ENCODE results near the gene AKAP12.

The AKAP12 gene

DNA sequence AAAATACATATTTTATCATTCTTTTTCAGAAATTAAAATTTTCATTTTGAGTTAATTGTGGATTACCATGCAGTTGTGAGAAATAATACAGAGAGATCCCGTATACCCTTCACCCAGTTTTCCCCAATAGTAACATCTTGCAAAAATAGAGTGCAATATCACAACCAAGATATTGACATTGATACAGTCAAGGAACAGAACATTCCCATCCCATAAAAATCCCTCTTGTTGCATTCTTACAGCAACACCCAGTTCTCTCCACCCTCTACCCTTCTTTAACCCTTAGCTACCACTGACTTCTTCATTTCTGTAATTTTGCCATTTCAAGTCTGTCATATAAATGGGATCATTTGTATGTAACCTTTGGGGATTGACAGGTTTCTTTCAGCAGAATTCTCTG lies 6.9 kb upstream of the AKAP12 start:
- H3K4me2 ChIP-seq (ENCODE audit: low read depth, low read length, poor library complexity, severe bottlenecking): no peak overlapping the region
- H2AFZ ChIP-seq (ENCODE audit: low read length): no peak overlapping the region
- H3K36me3 ChIP-seq (ENCODE audit: insufficient read depth, low read length): no peaks in the 10 kb centered on the region
- no peak overlapping the region for H3K9ac ChIP-seq (ENCODE audit: low read depth, low read length, poor library complexity, severe bottlenecking)
- TF ChIP-seq EZH2phosphoT487 (IDR thresholded peaks at IDR 0.05; ENCODE audit: borderline replicate concordance): no peak
- TF ChIP-seq, protein P1, sequence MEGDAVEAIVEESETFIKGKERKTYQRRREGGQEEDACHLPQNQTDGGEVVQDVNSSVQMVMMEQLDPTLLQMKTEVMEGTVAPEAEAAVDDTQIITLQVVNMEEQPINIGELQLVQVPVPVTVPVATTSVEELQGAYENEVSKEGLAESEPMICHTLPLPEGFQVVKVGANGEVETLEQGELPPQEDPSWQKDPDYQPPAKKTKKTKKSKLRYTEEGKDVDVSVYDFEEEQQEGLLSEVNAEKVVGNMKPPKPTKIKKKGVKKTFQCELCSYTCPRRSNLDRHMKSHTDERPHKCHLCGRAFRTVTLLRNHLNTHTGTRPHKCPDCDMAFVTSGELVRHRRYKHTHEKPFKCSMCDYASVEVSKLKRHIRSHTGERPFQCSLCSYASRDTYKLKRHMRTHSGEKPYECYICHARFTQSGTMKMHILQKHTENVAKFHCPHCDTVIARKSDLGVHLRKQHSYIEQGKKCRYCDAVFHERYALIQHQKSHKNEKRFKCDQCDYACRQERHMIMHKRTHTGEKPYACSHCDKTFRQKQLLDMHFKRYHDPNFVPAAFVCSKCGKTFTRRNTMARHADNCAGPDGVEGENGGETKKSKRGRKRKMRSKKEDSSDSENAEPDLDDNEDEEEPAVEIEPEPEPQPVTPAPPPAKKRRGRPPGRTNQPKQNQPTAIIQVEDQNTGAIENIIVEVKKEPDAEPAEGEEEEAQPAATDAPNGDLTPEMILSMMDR (conservative IDR thresholded peaks at IDR 0.05; ENCODE audit: low read length): no peak
- H3F3A ChIP-seq (ENCODE audit: low read depth): no peaks in the 10 kb centered on the region
- no peaks in the 10 kb centered on the region for H3K27me3 ChIP-seq (ENCODE audit: insufficient read depth, low read length, poor library complexity, severe bottlenecking)
- peaks cover 10% of the 10 kb centered on the region for H3K4me1 ChIP-seq (ENCODE audit: insufficient read depth, low read length, poor library complexity, severe bottlenecking)
- H4K20me1 ChIP-seq (ENCODE audit: insufficient read depth, low read length, poor library complexity, severe bottlenecking): no peaks in the 10 kb centered on the region
- no peaks in the 10 kb centered on the region for H3K9me3 ChIP-seq (ENCODE audit: insufficient read depth, low read depth, low read length)
- no peaks in the 10 kb centered on the region for H3K9me2 ChIP-seq (replicated peaks; ENCODE audit: low read depth, low read length)
- no peak overlapping the region for H3K4me3 ChIP-seq (ENCODE audit: low read length, poor library complexity, severe bottlenecking)
- no peaks in the 10 kb centered on the region for H3K79me2 ChIP-seq (ENCODE audit: insufficient read depth, low read length)

DNA sequence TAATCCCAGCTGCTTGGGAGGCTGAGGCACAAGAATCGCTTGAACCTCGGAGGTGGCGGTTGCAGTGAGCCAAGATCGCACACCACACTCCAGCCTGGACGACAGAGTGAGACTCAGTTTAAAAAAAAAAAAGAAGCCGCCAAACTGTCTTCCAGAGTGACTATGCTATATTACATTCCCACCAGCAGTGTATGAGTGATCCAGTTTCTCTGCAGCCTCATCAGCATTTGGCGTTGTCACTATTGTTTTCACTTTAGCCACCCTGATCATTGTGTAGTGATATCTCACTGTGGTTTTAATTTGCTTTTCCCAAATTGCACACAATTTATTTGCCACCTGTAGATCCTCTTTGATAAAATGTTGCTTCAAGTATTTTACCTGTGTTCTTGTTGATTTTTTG lies 6.0 kb upstream of the AKAP12 start:
- no peaks in the 10 kb centered on the region for H3K36me3 ChIP-seq (ENCODE audit: insufficient read depth, low read length)

DNA sequence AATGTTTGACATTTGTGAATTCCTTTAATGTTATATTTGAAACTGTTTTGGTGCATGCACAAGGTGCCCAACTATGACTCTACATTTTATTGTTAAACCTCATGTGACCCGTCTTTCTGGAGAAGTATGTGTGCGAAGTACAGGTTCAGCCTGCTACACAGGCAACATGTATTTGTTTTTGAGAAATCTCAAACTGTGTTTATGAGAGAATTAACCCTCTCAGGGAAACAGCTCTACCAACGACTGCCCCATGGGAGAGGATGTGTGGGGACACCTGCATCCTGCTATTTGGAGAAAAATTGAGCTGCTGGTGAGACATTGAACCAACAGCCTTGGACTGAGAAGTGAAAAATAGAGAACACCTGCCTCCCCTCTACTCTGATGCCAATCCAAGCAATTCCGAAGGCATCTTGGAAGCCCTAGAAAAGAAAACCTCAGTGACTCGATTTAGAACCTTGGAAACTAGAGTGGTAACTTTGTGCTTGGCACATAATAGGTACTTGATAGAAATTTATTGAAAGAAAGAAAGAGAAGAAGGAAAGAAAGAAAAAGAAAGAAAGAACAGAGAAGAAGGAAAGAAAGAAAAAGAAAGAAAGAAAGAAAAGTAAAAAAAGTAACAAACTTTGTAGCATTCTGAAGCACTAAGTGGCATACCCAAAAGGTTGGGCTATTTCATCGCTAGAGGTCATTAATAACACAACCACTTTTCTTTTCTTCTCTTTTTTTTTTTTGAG lies 2.9 kb upstream of the AKAP12 start:
- no peaks in the 10 kb centered on the region for H3F3A ChIP-seq (ENCODE audit: low read depth)
- H3K4me1 ChIP-seq (ENCODE audit: insufficient read depth, low read length, poor library complexity, severe bottlenecking): peaks cover 17% of the 10 kb centered on the region
- H3K9me3 ChIP-seq (ENCODE audit: insufficient read depth, low read depth, low read length): no peaks in the 10 kb centered on the region
- peaks cover 16% of the 10 kb centered on the region for H3K27me3 ChIP-seq (ENCODE audit: insufficient read depth, low read length, poor library complexity, severe bottlenecking)
- H2AFZ ChIP-seq (ENCODE audit: low read length): no peak overlapping the region
- H4K20me1 ChIP-seq (ENCODE audit: insufficient read depth, low read length, poor library complexity, severe bottlenecking): no peaks in the 10 kb centered on the region
- no peaks in the 10 kb centered on the region for H3K36me3 ChIP-seq (ENCODE audit: insufficient read depth, low read length)
- H3K4me3 ChIP-seq (ENCODE audit: low read length, poor library complexity, severe bottlenecking): peak overlapping the region; percentile 5
- TF ChIP-seq, protein P1 (conservative IDR thresholded peaks at IDR 0.05; ENCODE audit: low read length): no peak
- no peak for TF ChIP-seq EZH2phosphoT487 (IDR thresholded peaks at IDR 0.05; ENCODE audit: borderline replicate concordance)
- peaks cover 9% of the 10 kb centered on the region for H3K79me2 ChIP-seq (ENCODE audit: insufficient read depth, low read length)
- no peaks in the 10 kb centered on the region for H3K9me2 ChIP-seq (replicated peaks; ENCODE audit: low read depth, low read length)
- no peak overlapping the region for H3K9ac ChIP-seq (ENCODE audit: low read depth, low read length, poor library complexity, severe bottlenecking)
- H3K4me2 ChIP-seq (ENCODE audit: low read depth, low read length, poor library complexity, severe bottlenecking): peak overlapping the region; percentile 45

More for the DNA sequence above, 6.0 kb upstream of the AKAP12 start:
- Histone ChIP-seq H4K20me1 (ENCODE audit: insufficient read depth, low read length, poor library complexity, severe bottlenecking) (no peaks in the 10 kb centered on the region), H3K9ac (ENCODE audit: low read depth, low read length, poor library complexity, severe bottlenecking) (no peak overlapping the region), H3K4me3 (ENCODE audit: low read length, poor library complexity, severe bottlenecking) (no peak overlapping the region), H2AFZ (ENCODE audit: low read length) (no peak overlapping the region), H3K9me3 (ENCODE audit: insufficient read depth, low read depth, low read length) (no peaks in the 10 kb centered on the region), H3K27me3 (ENCODE audit: insufficient read depth, low read length, poor library complexity, severe bottlenecking) (no peaks in the 10 kb centered on the region), H3K79me2 (ENCODE audit: insufficient read depth, low read length) (no peaks in the 10 kb centered on the region), H3K9me2 (replicated peaks; ENCODE audit: low read depth, low read length) (no peaks in the 10 kb centered on the region), H3F3A (ENCODE audit: low read depth) (no peaks in the 10 kb centered on the region), H3K4me2 (ENCODE audit: low read depth, low read length, poor library complexity, severe bottlenecking) (no peak overlapping the region), H3K4me1 (ENCODE audit: insufficient read depth, low read length, poor library complexity, severe bottlenecking) (peaks cover 10% of the 10 kb centered on the region)
- TF ChIP-seq EZH2phosphoT487 (IDR thresholded peaks at IDR 0.05; ENCODE audit: borderline replicate concordance): no peak
- TF ChIP-seq, protein P1 (conservative IDR thresholded peaks at IDR 0.05; ENCODE audit: low read length): no peak

All from Loucy (cell line).